EL (cell line): Measurements from ENCODE around the gene PIP5K1B.

Experiments used
- DNase-seq: peaks from one replicate; pipeline ENCODE4 v3.0.0-alpha.2; 2016

The PIP5K1B gene

GRCh38 chr9:68999393-69000105 lies 294.5 kb downstream of the PIP5K1B start:
- peak; percentile 58 for DNase-seq

GRCh38 chr9:69001921-69002320 lies 296.9 kb downstream of the PIP5K1B start:
- no peak for DNase-seq

GRCh38 chr9:69003051-69003450 lies 298.0 kb downstream of the PIP5K1B start:
- no peak for DNase-seq

GRCh38 chr9:69004836-69005235 lies 299.8 kb downstream of the PIP5K1B start:
- DNase-seq = peak; percentile 10

GRCh38 chr9:69009708-69010107 lies 304.7 kb downstream of the PIP5K1B start:
- no peak for DNase-seq

GRCh38 chr9:69012696-69013381 lies 307.8 kb downstream of the PIP5K1B start:
- no peak for DNase-seq

GRCh38 chr9:69013382-69013727 lies 308.3 kb downstream of the PIP5K1B start:
- DNase-seq = no peak

- DNase-seq = no peak
Observed at GRCh38 chr9:69014013-69014412, 309.0 kb downstream of the PIP5K1B start, which contains the start of gene PRKACG. Gene PRKACG, minus strand, starts transcription at chr9:69014113. Its CDS starts 21 bp downstream, at chr9:69014092.

GRCh38 chr9:69016191-69017096 lies 311.4 kb downstream of the PIP5K1B start:
- no peak for DNase-seq

GRCh38 chr9:69018737-69019136 lies 313.7 kb downstream of the PIP5K1B start:
- DNase-seq = no peak

- DNase-seq = no peak
Observed at GRCh38 chr9:69019808-69020207, 314.8 kb downstream of the PIP5K1B start.

- DNase-seq = no peak
Observed at GRCh38 chr9:69020301-69021145, 315.5 kb downstream of the PIP5K1B start.

GRCh38 chr9:69023650-69024049 lies 318.6 kb downstream of the PIP5K1B start:
- DNase-seq = no peak

GRCh38 chr9:69027355-69028097 lies 322.5 kb downstream of the PIP5K1B start:
- DNase-seq = peak; percentile 40

GRCh38 chr9:69028754-69029153 lies 323.7 kb downstream of the PIP5K1B start:
- no peak for DNase-seq

- DNase-seq = no peak
Observed at GRCh38 chr9:69029535-69029934, 324.5 kb downstream of the PIP5K1B start.

GRCh38 chr9:69030851-69031645 lies 326.0 kb downstream of the PIP5K1B start:
- DNase-seq = peak; percentile 33

GRCh38 chr9:69034071-69034470 lies 329.0 kb downstream of the PIP5K1B start:
- DNase-seq = no peak

- peak; percentile 78 for DNase-seq
Observed at GRCh38 chr9:69035438-69036308, 330.6 kb downstream of the PIP5K1B start, which contains the start of gene FXN. Gene FXN, plus strand, starts transcription at chr9:69035752. Its CDS starts 31 bp downstream, at chr9:69035783.

GRCh38 chr9:69036309-69036708 lies 331.3 kb downstream of the PIP5K1B start:
- no peak for DNase-seq
